Measurements from ENCODE around the gene LPIN1. TPM values are rescaled to one million over a fixed set of nuclear protein-coding genes. Genes with fewer than 3 reads are reported as not detected.

The LPIN1 gene
- total and polyA plus RNA-seq, 10 donors, result 12.3 to 55.7 (median 34.8) TPM

DNA sequence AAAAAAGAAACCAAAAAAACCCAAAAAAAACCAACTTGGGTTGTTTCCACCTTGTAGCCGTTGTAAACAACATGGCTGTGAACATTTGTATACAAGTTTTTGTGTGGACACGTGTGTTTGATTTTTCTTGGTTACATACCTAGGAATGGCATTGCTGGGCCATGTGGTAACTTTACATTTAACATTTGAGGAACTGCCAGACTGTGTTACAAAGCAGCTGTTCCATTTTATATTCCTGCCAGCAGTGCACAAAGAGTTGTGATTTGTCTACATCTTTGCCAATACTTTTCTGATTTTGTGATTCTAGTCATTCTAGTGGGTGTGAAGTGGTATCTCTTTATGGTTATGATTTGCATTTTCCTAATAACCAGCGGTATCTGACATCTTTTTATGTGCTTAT lies 22.5 kb downstream of the LPIN1 start:
- H3K27ac ChIP-seq, result no peak overlapping the region
- intact Hi-C loops (cut with DNase I; ENCODE audit: low total_unique reads), result no loop called here
- DNase-seq, result no peak
- no peaks in the 10 kb centered on the region for H3K27me3 ChIP-seq (replicated peaks in 1 of 7)
- H3K36me3 ChIP-seq, result peaks cover 3 to 97% (median 57%) of the 10 kb centered on the region in 6 donors
- H3K4me1 ChIP-seq, result peaks cover 0 to 11% (median 0%) of the 10 kb centered on the region in 6 donors
- no peaks in the 10 kb centered on the region for H3K9me3 ChIP-seq
- no peak overlapping the region for H3K4me3 ChIP-seq
- WGBS, 5 donors, result 54 to 85% (median 76%) methylated on average over 3 of the region's 3 CpGs
- TF ChIP-seq POLR2A (IDR thresholded peaks at IDR 0.05) (no peak), POLR2AphosphoS5 (IDR thresholded peaks at IDR 0.05) (no peak), CTCF (IDR thresholded peaks at IDR 0.05 in 8 of 11, conservative IDR thresholded peaks at IDR 0.05 in 3 of 11) (no peak)

DNA sequence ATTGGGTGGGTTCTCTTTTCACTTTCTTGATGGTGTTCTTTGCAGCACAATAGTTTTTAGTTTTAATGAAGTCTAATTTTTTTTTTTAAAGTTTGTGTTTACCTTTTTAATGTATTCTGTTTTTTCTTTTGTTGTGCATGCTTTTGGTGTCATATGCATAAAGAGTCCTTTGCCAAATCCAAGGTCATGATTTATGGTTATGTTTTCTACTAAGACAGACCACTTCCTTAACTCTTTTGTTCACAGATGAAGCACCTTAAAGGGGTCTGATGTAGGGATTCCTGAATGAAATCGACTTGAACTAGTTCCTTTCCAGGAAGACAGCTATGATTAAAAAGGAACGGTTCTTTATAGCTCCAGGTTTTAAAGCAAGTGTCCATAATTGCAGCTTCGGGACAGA lies 23.1 kb downstream of the LPIN1 start:
- TF ChIP-seq CTCF (IDR thresholded peaks at IDR 0.05 in 8 of 11, conservative IDR thresholded peaks at IDR 0.05 in 3 of 11) (no peak), POLR2AphosphoS5 (IDR thresholded peaks at IDR 0.05) (no peak), POLR2A (IDR thresholded peaks at IDR 0.05) (no peak)
- Histone ChIP-seq H3K4me1 (peaks cover 0 to 8% (median 0%) of the 10 kb centered on the region in 6 donors), H3K4me3 (no peak overlapping the region), H3K9me3 (no peaks in the 10 kb centered on the region), H3K36me3 (peaks cover 3 to 97% (median 58%) of the 10 kb centered on the region in 6 donors), H3K27ac (no peak overlapping the region), H3K27me3 (replicated peaks in 1 of 7) (no peaks in the 10 kb centered on the region)
- no peak for DNase-seq
- intact Hi-C loops (cut with DNase I; ENCODE audit: low total_unique reads), result no loop called here
- WGBS, 5 donors, result 22 to 50% (median 38%) methylated on average over 3 of the region's 3 CpGs

- intact Hi-C loops (cut with DNase I; ENCODE audit: low total_unique reads), result loop anchor here (10.0 kb wide), 1 partner anchor 296 kb away; no protein-coding TSS in a partner anchor
- peaks cover 3 to 95% (median 56%) of the 10 kb centered on the region in 6 donors for H3K36me3 ChIP-seq
- no peak overlapping the region for H3K4me3 ChIP-seq
- H3K9me3 ChIP-seq, result no peaks in the 10 kb centered on the region
- peaks cover 7 to 17% (median 7%) of the 10 kb centered on the region in 6 donors for H3K4me1 ChIP-seq
- H3K27ac ChIP-seq, result no peak overlapping the region
- no peaks in the 10 kb centered on the region for H3K27me3 ChIP-seq (replicated peaks in 1 of 7)
- no peak for TF ChIP-seq POLR2A (IDR thresholded peaks at IDR 0.05)
- TF ChIP-seq CTCF (IDR thresholded peaks at IDR 0.05 in 8 of 11, conservative IDR thresholded peaks at IDR 0.05 in 3 of 11), result no peak
- TF ChIP-seq POLR2AphosphoS5 (IDR thresholded peaks at IDR 0.05), result no peak
- DNase-seq, result no peak
- WGBS, 5 donors, result 75 to 91% (median 82%) methylated on average over 6 of the region's 6 CpGs
Measured at GRCh38 chr2:11770531-11771188, 24.2 kb downstream of the LPIN1 start.

DNA sequence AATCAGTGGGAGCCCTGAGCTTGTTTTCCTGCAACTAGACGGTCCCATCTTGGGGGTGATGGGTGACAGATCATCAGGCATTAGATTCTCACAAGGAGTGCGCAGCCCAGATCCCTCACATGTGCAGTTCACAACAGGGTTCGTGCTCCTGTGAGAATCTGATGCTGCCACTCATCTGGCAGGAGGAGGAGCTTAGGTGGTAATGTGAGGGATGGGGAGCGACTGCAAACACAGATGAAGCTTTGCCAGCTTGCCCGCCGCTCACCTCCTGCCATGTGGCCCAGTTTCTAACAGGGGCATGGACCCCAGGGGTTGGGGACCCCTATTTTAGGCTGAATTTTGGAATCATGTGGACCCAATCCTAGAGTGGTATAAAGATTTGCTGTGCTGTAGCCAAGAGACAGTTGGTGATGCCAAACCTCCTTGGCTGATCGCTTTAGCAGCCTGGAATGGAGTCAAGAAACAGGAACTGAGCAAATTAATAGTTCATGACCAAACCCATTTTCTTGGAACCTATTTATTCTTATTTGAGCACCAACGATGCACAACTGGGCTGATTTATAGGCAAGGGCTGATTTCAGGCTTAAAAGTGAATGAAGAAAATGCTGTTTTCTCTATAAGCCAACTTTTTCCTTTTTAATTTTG lies 25.7 kb downstream of the LPIN1 start:
- 88 to 93% (median 89%) methylated on average over 8 of the region's 8 CpGs for WGBS, 5 donors
- H3K4me3 ChIP-seq, result no peak overlapping the region
- H3K27ac ChIP-seq, result no peak overlapping the region
- intact Hi-C loops (cut with DNase I; ENCODE audit: low total_unique reads), result loop anchor here (10.0 kb wide), 1 partner anchor 297 kb away; no protein-coding TSS in a partner anchor
- H3K27me3 ChIP-seq (replicated peaks in 1 of 7), result no peaks in the 10 kb centered on the region
- peaks cover 0 to 88% (median 41%) of the 10 kb centered on the region in 6 donors for H3K36me3 ChIP-seq
- H3K4me1 ChIP-seq, result peaks cover 7 to 32% (median 11%) of the 10 kb centered on the region in 6 donors
- no peaks in the 10 kb centered on the region for H3K9me3 ChIP-seq
- no peak for DNase-seq
- TF ChIP-seq POLR2A (IDR thresholded peaks at IDR 0.05) (no peak), POLR2AphosphoS5 (IDR thresholded peaks at IDR 0.05) (no peak), CTCF (IDR thresholded peaks at IDR 0.05 in 8 of 11, conservative IDR thresholded peaks at IDR 0.05 in 3 of 11) (no peak)
